KOPT-K1 (cell line): Measurements from ENCODE around the gene SRRM4.
"Not testable (repeated sequence)": the region's sequence is repeated elsewhere in the genome, so short reads cannot be mapped to it uniquely, and the experiment has no call there.

Source experiments
- H3K27ac ChIP-seq: fragments of 200-600 bp; sonication (generic); 2 replicates; pipeline ENCODE4 v1.5.1; 2016; ENCODE audit warnings: antibody characterized with exemption, mild to moderate bottlenecking, low read depth, low read length; ENCODE audit not compliant: poor library complexity, severe bottlenecking
- H3K36me3 ChIP-seq: fragments of 200-600 bp; sonication (generic); 2 replicates; pipeline ENCODE4 v1.5.1; 2017; ENCODE audit warnings: antibody characterized with exemption, mild to moderate bottlenecking, low read length, moderate library complexity; ENCODE audit not compliant: insufficient read depth
- H3K9me3 ChIP-seq: fragments of 200-600 bp; sonication (generic); 2 replicates; pipeline ENCODE4 v1.5.1; 2017; ENCODE audit warnings: antibody characterized with exemption, low read length, mild to moderate bottlenecking; ENCODE audit not compliant: insufficient read depth, poor library complexity, severe bottlenecking

SRRM4 gene

GRCh38 chr12:119104969-119105368, 123.6 kb downstream of the SRRM4 start:
- not testable (repeated sequence) for H3K9me3 ChIP-seq, H3K36me3 ChIP-seq, H3K27ac ChIP-seq

DNA sequence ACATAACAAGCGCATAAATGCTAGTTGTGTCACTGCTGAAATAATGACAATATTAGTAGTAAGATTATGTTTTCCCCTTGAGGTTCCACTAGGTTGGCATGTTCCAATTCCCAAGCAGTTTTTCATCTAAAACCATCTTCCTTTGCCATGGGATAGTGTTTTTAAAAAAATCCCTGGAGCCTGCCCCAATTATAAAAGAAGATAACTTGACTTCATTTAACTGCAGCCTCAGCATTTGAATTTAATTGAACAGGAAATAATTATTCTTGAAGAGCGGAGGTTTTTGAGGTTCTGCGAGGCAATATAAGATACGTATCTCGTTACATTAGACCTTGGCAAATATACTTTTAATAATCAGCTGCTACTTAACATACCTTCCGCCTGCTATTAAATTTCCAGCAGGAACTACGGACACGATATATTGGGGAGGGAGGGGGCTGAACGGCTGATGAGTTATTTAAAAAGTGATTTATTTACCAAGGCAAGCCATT, 132.2 kb downstream of the SRRM4 start:
- Histone ChIP-seq H3K27ac (no peak overlapping the region), H3K36me3 (no peaks in the 10 kb centered on the region), H3K9me3 (no peaks in the 10 kb centered on the region)

GRCh38 chr12:119114294-119114693, 133.0 kb downstream of the SRRM4 start:
- no peaks in the 10 kb centered on the region for H3K36me3 ChIP-seq

GRCh38 chr12:119115296-119115905, 134.1 kb downstream of the SRRM4 start:
- Histone ChIP-seq H3K9me3 (no peaks in the 10 kb centered on the region), H3K36me3 (no peaks in the 10 kb centered on the region), H3K27ac (no peak overlapping the region)

More at GRCh38 chr12:119114294-119114693, 133.0 kb downstream of the SRRM4 start:
- no peaks in the 10 kb centered on the region for H3K9me3 ChIP-seq
- H3K27ac ChIP-seq = no peak overlapping the region

GRCh38 chr12:119117936-119118335, 136.6 kb downstream of the SRRM4 start:
- no peak overlapping the region for H3K27ac ChIP-seq
- H3K9me3 ChIP-seq = no peaks in the 10 kb centered on the region
- H3K36me3 ChIP-seq = no peaks in the 10 kb centered on the region

- no peaks in the 10 kb centered on the region for H3K9me3 ChIP-seq
- no peaks in the 10 kb centered on the region for H3K36me3 ChIP-seq
- no peak overlapping the region for H3K27ac ChIP-seq
These were observed 137.3 kb downstream of the SRRM4 start for GRCh38 chr12:119118625-119119024.

GRCh38 chr12:119122047-119122446, 140.7 kb downstream of the SRRM4 start:
- no peak overlapping the region for H3K27ac ChIP-seq
- H3K9me3 ChIP-seq = no peaks in the 10 kb centered on the region
- no peaks in the 10 kb centered on the region for H3K36me3 ChIP-seq

DNA sequence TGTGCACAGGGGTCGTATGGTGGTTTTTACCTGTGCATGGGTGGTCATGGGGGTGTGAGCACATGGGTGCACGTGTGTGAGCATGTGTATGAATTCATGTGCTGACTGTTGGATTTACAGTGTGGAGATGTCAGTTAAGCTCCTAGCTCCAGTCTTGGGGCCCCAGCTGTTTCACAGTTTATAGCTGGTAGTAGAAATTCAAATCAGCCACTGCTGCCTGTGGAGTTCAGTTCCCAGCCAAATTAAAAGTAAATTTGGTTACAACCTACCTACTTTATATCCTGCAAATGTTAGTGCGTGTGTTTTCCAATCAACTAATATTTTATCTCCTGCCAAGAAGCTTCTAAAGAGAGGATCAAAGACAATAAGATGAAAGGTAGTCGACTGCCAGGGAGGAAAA, 141.4 kb downstream of the SRRM4 start:
- H3K9me3 ChIP-seq = no peaks in the 10 kb centered on the region
- H3K27ac ChIP-seq = no peak overlapping the region
- H3K36me3 ChIP-seq = no peaks in the 10 kb centered on the region

DNA sequence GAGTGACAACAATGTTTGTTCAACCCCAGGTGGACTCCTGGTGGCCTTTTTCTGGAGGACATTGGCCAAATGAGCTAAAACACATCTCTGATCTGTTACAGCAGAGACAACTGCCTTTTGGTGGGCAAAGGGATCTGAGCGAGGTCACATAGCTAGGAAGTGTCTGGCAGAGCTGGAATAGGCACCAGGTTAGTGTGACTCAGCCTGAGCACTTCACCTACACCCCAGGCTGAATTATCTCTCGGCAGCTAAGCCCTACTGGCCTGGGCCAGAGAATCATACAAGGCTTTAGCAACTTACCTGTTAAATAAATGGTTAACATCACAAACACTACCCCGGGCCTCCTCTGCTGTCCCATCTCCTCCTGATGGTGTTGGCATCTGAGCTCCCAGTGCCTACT, 147.2 kb downstream of the SRRM4 start:
- Histone ChIP-seq H3K9me3 (no peaks in the 10 kb centered on the region), H3K36me3 (no peaks in the 10 kb centered on the region), H3K27ac (no peak overlapping the region)

- H3K36me3 ChIP-seq = no peaks in the 10 kb centered on the region
- H3K27ac ChIP-seq = no peak overlapping the region
- H3K9me3 ChIP-seq = no peaks in the 10 kb centered on the region
These were observed 148.6 kb downstream of the SRRM4 start for GRCh38 chr12:119129827-119130434.

GRCh38 chr12:119130523-119130922, 149.2 kb downstream of the SRRM4 start:
- no peaks in the 10 kb centered on the region for H3K9me3 ChIP-seq
- no peaks in the 10 kb centered on the region for H3K36me3 ChIP-seq
- H3K27ac ChIP-seq = no peak overlapping the region

GRCh38 chr12:119134284-119135072, 153.1 kb downstream of the SRRM4 start:
- Histone ChIP-seq H3K27ac (no peak overlapping the region), H3K36me3 (no peaks in the 10 kb centered on the region), H3K9me3 (no peaks in the 10 kb centered on the region)

DNA sequence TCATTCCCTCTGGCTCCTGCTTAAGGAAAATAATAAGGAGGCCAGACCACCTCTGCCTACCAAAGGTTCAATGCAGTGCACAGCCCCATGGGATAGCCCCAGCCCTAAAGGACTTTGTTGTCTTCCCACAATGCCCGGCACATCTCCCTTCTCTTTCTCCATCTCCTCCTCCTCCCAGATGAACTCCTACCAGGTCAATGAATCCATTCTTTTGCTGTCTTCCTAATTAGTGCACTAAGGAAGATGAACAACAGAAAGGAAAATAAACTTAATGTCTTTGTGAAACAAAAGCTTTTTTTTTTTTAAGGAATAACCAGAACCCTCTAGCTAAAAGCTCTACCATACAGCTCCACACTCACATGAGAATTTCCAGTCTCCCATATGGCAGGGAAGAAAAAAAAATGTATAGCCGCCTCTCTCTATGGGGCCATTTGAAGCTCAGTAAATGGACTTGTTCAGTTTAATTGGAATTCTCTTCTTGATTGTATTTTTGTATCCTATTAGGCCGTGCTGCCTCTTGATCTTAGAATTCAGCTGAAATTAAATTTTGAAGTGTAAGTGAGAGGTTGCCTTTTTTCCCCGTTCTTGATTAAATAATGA, 155.6 kb downstream of the SRRM4 start:
- no peaks in the 10 kb centered on the region for H3K36me3 ChIP-seq
- no peak overlapping the region for H3K27ac ChIP-seq
- H3K9me3 ChIP-seq = no peaks in the 10 kb centered on the region

DNA sequence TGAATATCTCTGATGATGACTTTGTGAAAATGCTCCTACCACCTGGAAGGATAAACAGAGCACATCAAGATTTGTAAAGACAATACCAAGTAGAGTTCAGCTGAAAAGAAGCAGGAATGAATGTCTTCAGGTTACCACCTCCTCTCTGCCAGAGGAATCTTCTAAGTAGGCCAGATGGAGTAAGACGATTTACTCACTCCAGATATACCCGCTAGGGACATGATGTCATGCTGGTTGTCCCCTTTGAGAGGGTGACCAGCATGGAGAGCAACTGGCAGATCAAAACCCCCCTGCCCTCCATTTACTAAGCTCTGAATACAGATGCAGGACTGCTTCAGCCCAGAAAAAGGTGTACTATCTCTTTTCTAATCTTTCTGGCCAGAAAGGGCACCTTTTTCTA, 158.1 kb downstream of the SRRM4 start:
- Histone ChIP-seq H3K27ac (no peak overlapping the region), H3K9me3 (no peaks in the 10 kb centered on the region), H3K36me3 (no peaks in the 10 kb centered on the region)

DNA sequence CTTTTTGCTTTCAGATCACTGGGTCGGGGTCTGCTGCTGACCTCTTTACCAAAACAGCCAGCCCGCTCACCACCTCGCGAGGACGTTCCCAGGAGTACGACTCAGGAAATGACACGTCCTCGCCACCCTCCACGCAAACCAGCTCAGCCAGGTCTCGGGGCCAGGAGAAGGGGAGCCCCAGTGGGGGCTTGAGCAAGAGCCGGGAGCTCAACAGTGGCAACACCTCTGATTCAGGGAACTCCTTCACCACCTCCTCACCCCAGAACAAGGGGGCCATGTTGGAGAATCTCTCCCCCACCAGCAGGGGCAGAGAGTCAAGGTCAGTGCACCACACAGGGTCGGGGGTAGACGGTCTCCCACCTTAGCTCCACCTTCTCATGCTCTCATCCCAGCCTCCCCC, 164.0 kb downstream of the SRRM4 start:
- H3K36me3 ChIP-seq = no peaks in the 10 kb centered on the region
- H3K9me3 ChIP-seq = no peaks in the 10 kb centered on the region
- H3K27ac ChIP-seq = no peak overlapping the region
